Activated CD4-positive, alpha-beta T cell treated with anti-CD3 and anti-CD28 coated beads, Interleukin-2, amount 50 U/mL, for 1 hour (primary cell): Measurements from ENCODE around the gene ZNF217.
A peak's percentile ranks its signal among the peaks of the same experiment; 100 is the strongest.
"Not testable (repeated sequence)": the region's sequence is repeated elsewhere in the genome, so short reads cannot be mapped to it uniquely, and the experiment has no call there.

Source experiments
- DNase-seq: peaks from one replicate; pipeline ENCODE4 v3.0.0-alpha.2; 2020

Gene ZNF217

GRCh38 chr20:53621482-53622246 lies 28.0 kb upstream of the ZNF217 start:
- no peak for DNase-seq

GRCh38 chr20:53618490-53619000 lies 24.9 kb upstream of the ZNF217 start:
- not testable (repeated sequence) for DNase-seq

GRCh38 chr20:53617791-53618489 lies 24.3 kb upstream of the ZNF217 start:
- DNase-seq: no peak

GRCh38 chr20:53616489-53616888 lies 22.9 kb upstream of the ZNF217 start:
- DNase-seq: not testable (repeated sequence)

- DNase-seq: no peak
Measured at GRCh38 chr20:53613748-53614147, 20.1 kb upstream of the ZNF217 start.

GRCh38 chr20:53612289-53612688 lies 18.6 kb upstream of the ZNF217 start:
- not testable (repeated sequence) for DNase-seq

- DNase-seq: no peak
Measured at GRCh38 chr20:53611449-53611894, 17.8 kb upstream of the ZNF217 start.

GRCh38 chr20:53609491-53610445 lies 16.1 kb upstream of the ZNF217 start:
- DNase-seq: peak; percentile 82

GRCh38 chr20:53608456-53609452 lies 15.1 kb upstream of the ZNF217 start:
- DNase-seq: no peak

- no peak for DNase-seq
Measured at GRCh38 chr20:53608071-53608455, 14.4 kb upstream of the ZNF217 start.

GRCh38 chr20:53606364-53606985 lies 12.8 kb upstream of the ZNF217 start:
- DNase-seq: no peak

GRCh38 chr20:53605401-53605800 lies 11.8 kb upstream of the ZNF217 start:
- DNase-seq: not testable (repeated sequence)

GRCh38 chr20:53604846-53605245 lies 11.2 kb upstream of the ZNF217 start:
- not testable (repeated sequence) for DNase-seq

GRCh38 chr20:53602661-53603060 lies 9.0 kb upstream of the ZNF217 start:
- no peak for DNase-seq

GRCh38 chr20:53599910-53600632 lies 6.4 kb upstream of the ZNF217 start:
- DNase-seq: no peak

GRCh38 chr20:53599378-53599777 lies 5.7 kb upstream of the ZNF217 start:
- DNase-seq: no peak

- DNase-seq: no peak
Measured at GRCh38 chr20:53599044-53599362, 5.4 kb upstream of the ZNF217 start.

GRCh38 chr20:53598140-53599043 lies 4.8 kb upstream of the ZNF217 start:
- DNase-seq: no peak

GRCh38 chr20:53597521-53598120 lies 4.0 kb upstream of the ZNF217 start:
- no peak for DNase-seq
